Stimulated activated CD8-positive, alpha-beta memory T cell treated with anti-CD3 and anti-CD28 coated beads, Interleukin-15, amount 100 ng/mL, for 24 hours (primary cell): ENCODE measurements around the gene DTYMK.

Experiments
- DNase-seq: peaks from one replicate; pipeline ENCODE4 v3.0.0-alpha.2; 2020; ENCODE audit warnings: low read depth

The DTYMK gene

DNA sequence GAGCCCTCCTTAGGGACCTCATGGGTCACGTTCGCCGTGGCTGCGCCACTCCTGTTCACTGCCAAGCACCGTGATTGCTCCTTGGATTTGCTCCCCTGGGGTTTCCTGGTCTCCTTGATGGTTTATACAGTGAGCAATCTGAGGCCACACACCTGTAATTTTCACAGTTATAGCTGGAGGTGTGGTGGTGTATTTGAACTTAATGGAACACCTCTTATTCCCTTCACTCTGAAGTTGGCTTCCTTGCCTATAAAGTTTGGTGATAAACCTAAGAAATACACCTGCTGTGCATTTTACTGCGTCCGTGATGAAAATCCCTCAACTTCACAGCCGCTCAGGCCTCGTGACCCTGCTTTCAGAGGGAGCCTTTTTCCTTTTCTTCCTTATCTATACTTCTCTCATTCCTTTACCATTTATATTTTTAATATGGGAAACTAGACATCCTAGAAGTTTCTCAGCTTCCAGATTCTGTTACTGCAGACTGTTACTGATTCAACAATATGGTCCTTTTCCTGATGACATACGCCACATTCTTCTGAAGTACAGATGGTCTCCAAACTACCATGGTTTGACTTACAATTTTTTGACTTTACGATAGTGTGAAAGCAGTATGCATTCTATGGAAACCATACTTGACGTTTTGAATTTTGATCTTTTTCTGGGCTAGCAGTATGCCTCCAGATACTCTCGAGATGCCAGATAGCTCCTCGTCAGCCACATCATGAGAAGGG lies 40.5 kb downstream of the DTYMK start:
- no peak for DNase-seq

- no peak for DNase-seq
Observed at GRCh38 chr2:241645056-241645914, 41.3 kb downstream of the DTYMK start.

GRCh38 chr2:241641631-241642030 lies 45.0 kb downstream of the DTYMK start:
- DNase-seq, result no peak

- no peak for DNase-seq
Observed at GRCh38 chr2:241640165-241640795, 46.3 kb downstream of the DTYMK start.

GRCh38 chr2:241639385-241639784 lies 47.2 kb downstream of the DTYMK start:
- DNase-seq, result no peak

GRCh38 chr2:241638940-241639339 lies 47.7 kb downstream of the DTYMK start:
- DNase-seq, result no peak

GRCh38 chr2:241637795-241638660 lies 48.6 kb downstream of the DTYMK start:
- no peak for DNase-seq

DNA sequence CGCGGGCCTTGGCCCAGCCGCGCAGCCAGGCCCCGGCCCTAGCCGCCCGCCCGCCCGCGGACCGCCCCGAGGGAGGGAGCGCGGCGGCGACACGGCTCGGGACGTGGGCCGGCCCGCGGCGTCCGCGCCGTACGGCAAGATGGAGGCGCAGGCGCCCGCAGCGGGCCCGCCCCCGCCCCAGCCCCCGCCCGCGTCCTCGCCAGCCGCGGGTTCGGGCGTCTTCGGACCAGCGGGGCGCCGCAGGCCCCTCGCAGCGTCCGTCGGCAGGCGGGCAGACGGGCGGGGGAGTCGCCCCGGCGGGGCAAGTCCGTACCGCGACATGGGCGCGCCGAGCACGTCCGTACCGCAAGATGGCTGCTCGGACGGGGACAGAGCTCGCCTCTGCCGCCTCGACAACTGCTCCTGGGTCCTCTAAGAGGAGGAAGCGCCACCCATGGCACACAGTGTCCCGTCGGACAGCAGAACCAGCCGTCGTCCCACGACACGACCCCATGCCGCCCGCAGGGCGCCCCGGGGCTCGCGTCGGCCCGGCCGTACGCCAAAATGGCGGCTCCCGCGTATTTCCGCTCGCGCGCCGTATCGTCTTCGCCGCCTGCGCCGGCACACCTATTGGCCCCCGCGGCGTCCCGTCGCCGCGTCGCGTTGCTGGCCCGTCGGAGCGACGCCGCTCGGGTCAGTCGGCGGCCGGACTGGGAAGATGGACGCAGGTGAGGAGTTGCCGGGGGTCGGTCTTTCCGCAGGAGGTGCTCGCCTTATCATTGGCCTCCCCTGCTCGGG lies 49.4 kb downstream of the DTYMK start, which contains the start of the genes ATG4B and THAP4:
TSS of gene ATG4B (plus strand) at position 676 of the 777 bp plus-strand sequence. CDS start at position 698, 22 bp downstream.
TSS of gene THAP4 (minus strand) at position 141 of the 777 bp plus-strand sequence. CDS start 141 bp downstream, outside the sequence.
- DNase-seq, result peak; percentile 62

GRCh38 chr2:241636182-241637017 lies 50.2 kb downstream of the DTYMK start:
- no peak for DNase-seq

DNA sequence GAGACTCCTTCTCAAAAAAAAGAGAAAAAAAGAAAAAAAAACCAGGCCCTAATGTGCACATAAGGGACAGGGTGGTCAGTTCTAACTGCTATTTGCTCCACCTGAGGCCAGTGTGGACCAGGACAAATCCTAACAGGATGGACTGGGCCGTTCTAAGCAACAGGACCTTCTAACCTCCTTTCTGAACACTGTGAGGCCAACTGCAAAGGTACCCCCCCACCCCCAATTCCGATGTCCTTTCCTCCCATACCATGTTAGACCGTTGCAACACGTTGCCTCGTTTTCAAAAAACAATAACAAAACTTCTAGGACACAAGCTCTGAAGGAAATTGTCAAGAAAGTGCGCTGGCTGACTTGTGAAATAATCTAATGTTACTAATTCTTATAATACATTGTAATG lies 50.9 kb downstream of the DTYMK start:
- no peak for DNase-seq

DNA sequence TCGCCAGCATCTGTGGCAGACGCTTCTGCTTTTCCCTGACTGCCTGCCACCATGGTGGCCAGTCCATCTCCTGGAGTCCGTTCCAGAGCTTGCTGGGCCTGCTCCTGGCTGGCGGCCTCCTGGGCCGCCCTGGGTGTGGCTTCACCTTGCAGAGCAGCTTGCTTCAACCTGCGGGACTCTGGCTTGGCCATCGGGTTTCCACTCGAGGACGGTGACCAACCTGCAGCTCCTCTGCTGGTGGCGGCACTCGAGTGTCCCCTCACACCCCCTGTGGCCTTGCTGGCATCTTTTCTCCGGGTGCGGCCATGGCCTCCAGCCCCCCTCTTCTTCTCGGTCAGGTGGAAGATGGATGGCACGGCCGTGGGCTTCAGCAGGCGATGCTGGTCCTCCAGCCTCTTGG lies 53.1 kb downstream of the DTYMK start:
- DNase-seq, result no peak

- no peak for DNase-seq
Observed at GRCh38 chr2:241632478-241633325, 53.9 kb downstream of the DTYMK start.

DNA sequence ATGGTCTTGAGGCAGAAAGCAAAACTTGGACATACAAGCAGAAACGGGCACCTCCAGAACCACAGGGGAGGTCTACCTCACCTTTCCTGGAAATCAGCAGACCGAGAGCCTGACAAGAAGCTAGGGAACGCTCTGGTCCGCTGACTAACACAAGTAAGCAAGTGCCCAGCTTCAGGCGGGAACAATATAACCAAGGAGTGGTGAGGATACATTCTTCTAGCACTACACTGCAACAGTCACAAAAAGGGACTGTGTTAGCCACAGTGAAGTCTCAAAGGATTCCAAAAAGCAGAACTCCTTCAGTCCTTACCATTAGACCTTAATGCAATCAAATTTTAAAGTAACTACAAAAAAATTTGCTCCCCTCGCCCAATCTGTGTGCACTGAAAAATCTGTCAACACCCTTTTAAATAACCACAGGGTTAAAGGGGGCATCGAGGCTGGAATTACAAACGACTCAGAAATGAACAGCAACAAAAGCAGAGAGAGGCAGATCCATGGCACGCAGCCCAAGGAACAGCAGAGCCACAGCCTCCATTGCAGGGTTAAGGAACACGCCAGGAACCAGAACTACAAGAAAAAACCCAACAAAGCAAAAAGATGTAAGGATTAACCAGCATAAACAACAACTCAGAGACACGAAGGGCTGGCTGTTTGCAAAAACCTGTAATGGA lies 56.7 kb downstream of the DTYMK start:
- no peak for DNase-seq

GRCh38 chr2:241627675-241628074 lies 58.9 kb downstream of the DTYMK start:
- no peak for DNase-seq
